Kidney (tissue), 14 donors: Measurements from ENCODE around the gene C10orf95. TPM values are rescaled to one million over a fixed set of nuclear protein-coding genes. Genes with fewer than 3 reads are reported as not detected.

Experiments
- DNase-seq, 5 donors: peaks; one replicate each; pipeline ENCODE4 v3.0.0-alpha.2; 2013 to 2020
- FAIRE-seq: peaks from 2 replicates; lab custom pipeline; 2012; peaks lifted over from hg19 to GRCh38; lab: Jason Lieb, UNC
- H3K27ac ChIP-seq, 2 donors: one replicate each; pipeline ENCODE4 v1.7.0; 2013; ENCODE audit warnings: low read depth in 2 of 2, low read length in 2 of 2, inconsistent platforms in 1 of 2
- H3K27me3 ChIP-seq: one replicate; pipeline ENCODE4 v1.7.1; 2013; ENCODE audit warnings: low read length, inconsistent platforms; ENCODE audit not compliant: control insufficient read depth, insufficient read depth
- H3K36me3 ChIP-seq, 3 donors: one replicate each; pipeline versions ENCODE4 v1.7.0 to v1.7.1; 2013; ENCODE audit warnings: low read length in 3 of 3, control low read depth in 1 of 3, inconsistent platforms in 1 of 3; ENCODE audit not compliant: insufficient read depth in 3 of 3, control insufficient read depth in 2 of 3
- H3K4me1 ChIP-seq, 3 donors: one replicate each; pipeline versions ENCODE4 v1.7.0 to v1.7.1; 2013; ENCODE audit warnings: low read length in 3 of 3, inconsistent platforms in 1 of 3, low read depth in 1 of 3; ENCODE audit not compliant: control insufficient read depth in 2 of 3, insufficient read depth in 2 of 3
- H3K4me3 ChIP-seq, 3 donors: one replicate each; pipeline versions ENCODE4 v1.7.0 to v1.8.1; 2013; ENCODE audit warnings: low read length in 3 of 3, control low read depth in 1 of 3, inconsistent platforms in 1 of 3
- H3K9ac ChIP-seq, 3 donors: one replicate each; pipeline versions ENCODE4 v1.7.0 to v1.7.1; 2013; ENCODE audit warnings: low read length in 3 of 3, control low read depth in 1 of 3, inconsistent platforms in 1 of 3
- H3K9me3 ChIP-seq, 3 donors: one replicate each; pipeline versions ENCODE4 v1.7.0 to v1.7.1; 2013; ENCODE audit warnings: low read length in 3 of 3, control low read depth in 1 of 3, inconsistent platforms in 1 of 3; ENCODE audit not compliant: control insufficient read depth in 2 of 3, insufficient read depth in 1 of 3
- intact Hi-C: fragments of 100-400 bp; cut with DNase I; formaldehyde crosslinking; loops from one replicate; pipeline ENCODE4 v1.11.1; 2022
- polyA plus RNA-seq: library from polyadenylated mRNA; stranded (reverse); fragments of 350-450 nt; fragmentation: Illumina TruSeq; extraction: RNeasy Lipid Tissue Mini Kit (QIAGEN cat#74804); gene quantifications from one replicate; pipeline ENCODE4 v1.2.3, GENCODE V29; 2014; ENCODE audit warnings: low read depth, low replicate concordance; ENCODE audit not compliant: insufficient read depth
- total RNA-seq: library from RNA; stranded (reverse); fragmentation: NEBNext Ultra II Directional; extraction: Animal tissue kit (Norgen Biotek cat#: 25700); gene quantifications from one replicate; pipeline ENCODE4 v1.2.1, GENCODE V29; 2021
- TF ChIP-seq, protein P1 (sequence below): IDR thresholded peaks from 3 replicates; pipeline ENCODE4 v1.5.1; 2012; ENCODE audit warnings: mild to moderate bottlenecking, moderate library complexity, borderline replicate concordance; ENCODE audit not compliant: insufficient read depth; ENCODE audit errors: extremely low read depth
- donor health status: control.
- donor health status: control.
- donor health status: control.
- donor health status: control.
- donor health status: control.
- donor health status: DM: yes; HTN: yes; CAD: no.
- donor health status: Normal renal cell carcinoma (clear cell type).

C10orf95 gene
- total and polyA plus RNA-seq, 2 donors from 2014 or later, result 0.62 to 2.7 TPM

GRCh38 chr10:102492344-102492939 lies 41.1 kb upstream of the C10orf95 start:
- Histone ChIP-seq H3K4me3 (no peak overlapping the region), H3K36me3 (peaks cover 7 to 13% (median 11%) of the 10 kb centered on the region in 3 donors), H3K4me1 (peaks cover 0 to 2% (median 0%) of the 10 kb centered on the region in 3 donors), H3K9me3 (no peaks in the 10 kb centered on the region), H3K27ac (no peak overlapping the region), H3K27me3 (no peaks in the 10 kb centered on the region), H3K9ac (no peak overlapping the region)
- no peak for FAIRE-seq
- no peak for DNase-seq
- intact Hi-C loops, result no loop called here
- TF ChIP-seq, protein P1, sequence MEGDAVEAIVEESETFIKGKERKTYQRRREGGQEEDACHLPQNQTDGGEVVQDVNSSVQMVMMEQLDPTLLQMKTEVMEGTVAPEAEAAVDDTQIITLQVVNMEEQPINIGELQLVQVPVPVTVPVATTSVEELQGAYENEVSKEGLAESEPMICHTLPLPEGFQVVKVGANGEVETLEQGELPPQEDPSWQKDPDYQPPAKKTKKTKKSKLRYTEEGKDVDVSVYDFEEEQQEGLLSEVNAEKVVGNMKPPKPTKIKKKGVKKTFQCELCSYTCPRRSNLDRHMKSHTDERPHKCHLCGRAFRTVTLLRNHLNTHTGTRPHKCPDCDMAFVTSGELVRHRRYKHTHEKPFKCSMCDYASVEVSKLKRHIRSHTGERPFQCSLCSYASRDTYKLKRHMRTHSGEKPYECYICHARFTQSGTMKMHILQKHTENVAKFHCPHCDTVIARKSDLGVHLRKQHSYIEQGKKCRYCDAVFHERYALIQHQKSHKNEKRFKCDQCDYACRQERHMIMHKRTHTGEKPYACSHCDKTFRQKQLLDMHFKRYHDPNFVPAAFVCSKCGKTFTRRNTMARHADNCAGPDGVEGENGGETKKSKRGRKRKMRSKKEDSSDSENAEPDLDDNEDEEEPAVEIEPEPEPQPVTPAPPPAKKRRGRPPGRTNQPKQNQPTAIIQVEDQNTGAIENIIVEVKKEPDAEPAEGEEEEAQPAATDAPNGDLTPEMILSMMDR, result no peak

DNA sequence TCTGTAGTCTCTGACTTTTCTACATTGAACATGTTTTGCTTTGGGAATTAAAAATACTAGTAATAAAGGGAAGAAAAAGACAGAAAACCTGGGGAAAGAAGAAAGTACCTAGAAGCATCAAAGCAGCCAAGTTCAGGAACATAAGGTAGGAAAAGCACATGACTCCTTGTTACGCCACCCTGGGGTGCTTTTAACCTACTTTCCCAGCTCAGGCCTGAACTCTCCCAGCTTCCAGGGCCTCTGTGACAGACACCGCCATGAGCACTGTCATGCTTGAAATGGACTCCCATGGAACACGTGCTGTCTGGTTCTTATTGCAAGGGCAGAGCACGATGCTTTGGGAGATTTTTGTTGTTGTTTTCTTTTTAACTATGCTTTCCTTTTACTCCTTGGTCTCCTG lies 39.8 kb upstream of the C10orf95 start:
- FAIRE-seq (no peak), DNase-seq (no peak)
- intact Hi-C loops, result no loop called here
- no peaks in the 10 kb centered on the region for H3K27me3 ChIP-seq
- no peak overlapping the region for H3K4me3 ChIP-seq
- H3K9me3 ChIP-seq, result no peaks in the 10 kb centered on the region
- no peak overlapping the region for H3K27ac ChIP-seq
- TF ChIP-seq, protein P1, result no peak
- H3K36me3 ChIP-seq, result peaks cover 7 to 17% (median 11%) of the 10 kb centered on the region in 3 donors
- H3K9ac ChIP-seq, result no peak overlapping the region
- H3K4me1 ChIP-seq, result peaks cover 0 to 2% (median 0%) of the 10 kb centered on the region in 3 donors

- Histone ChIP-seq H3K27ac (no peak overlapping the region), H3K4me3 (no peak overlapping the region), H3K27me3 (no peaks in the 10 kb centered on the region), H3K36me3 (peaks cover 9 to 73% (median 54%) of the 10 kb centered on the region in 3 donors), H3K9me3 (no peaks in the 10 kb centered on the region), H3K4me1 (no peaks in the 10 kb centered on the region), H3K9ac (no peak overlapping the region)
- peak in 2 of 5 donors; percentile 27 to 36 for DNase-seq
- FAIRE-seq, result no peak
- intact Hi-C loops, result no loop called here
- TF ChIP-seq, protein P1, result no peak
Measured at GRCh38 chr10:102485093-102485784, 33.9 kb upstream of the C10orf95 start.
